HG03469 (cell line): ENCODE results near the gene TACC2.

Experiments used
- ATAC-seq: cut with Tn5 transposase; IDR thresholded peaks from one replicate; pipeline ENCODE4 v1.9.1; 2021; ENCODE audit warnings: mild to moderate bottlenecking, moderate library complexity, moderate number of reproducible peaks; ENCODE audit not compliant: unreplicated experiment

TACC2 gene

GRCh38 chr10:122164815-122165483 is 176.0 kb downstream of the TACC2 start:
- no peak for ATAC-seq

- ATAC-seq, result no peak
Observed at GRCh38 chr10:122165484-122166276, 176.7 kb downstream of the TACC2 start.

- ATAC-seq, result no peak
Observed at GRCh38 chr10:122168101-122168500, 179.1 kb downstream of the TACC2 start.

- ATAC-seq, result no peak
Observed at GRCh38 chr10:122168598-122169394, 179.8 kb downstream of the TACC2 start.

GRCh38 chr10:122170802-122171201 is 181.8 kb downstream of the TACC2 start:
- no peak for ATAC-seq

GRCh38 chr10:122171302-122172075 is 182.5 kb downstream of the TACC2 start:
- ATAC-seq, result no peak

GRCh38 chr10:122172361-122173008 is 183.5 kb downstream of the TACC2 start:
- no peak for ATAC-seq

GRCh38 chr10:122173337-122173736 is 184.4 kb downstream of the TACC2 start:
- no peak for ATAC-seq

- ATAC-seq, result no peak
Observed at GRCh38 chr10:122173766-122174435, 184.9 kb downstream of the TACC2 start.

GRCh38 chr10:122176232-122177213 is 187.6 kb downstream of the TACC2 start:
- ATAC-seq, result no peak

- ATAC-seq, result no peak
Observed at GRCh38 chr10:122178655-122179054, 189.7 kb downstream of the TACC2 start.

- no peak for ATAC-seq
Observed at GRCh38 chr10:122181041-122181732, 192.2 kb downstream of the TACC2 start.

GRCh38 chr10:122181876-122182275 is 192.9 kb downstream of the TACC2 start:
- ATAC-seq, result no peak

GRCh38 chr10:122182308-122182707 is 193.3 kb downstream of the TACC2 start:
- ATAC-seq, result no peak

- no peak for ATAC-seq
Observed at GRCh38 chr10:122184254-122184653, 195.3 kb downstream of the TACC2 start.

- no peak for ATAC-seq
Observed at GRCh38 chr10:122185643-122186042, 196.7 kb downstream of the TACC2 start.

- ATAC-seq, result no peak
Observed at GRCh38 chr10:122186816-122187810, 198.2 kb downstream of the TACC2 start.
